Stimulated activated CD8-positive, alpha-beta memory T cell treated with anti-CD3 and anti-CD28 coated beads, Interleukin-12 subunit alpha, Interleukin-12 subunit beta, amount 100 ng/mL, for 1 hour (primary cell): ENCODE data around the gene XCR1.
"Not testable (repeated sequence)": the region's sequence is repeated elsewhere in the genome, so short reads cannot be mapped to it uniquely, and the experiment has no call there.

Experiments
- DNase-seq: peaks from one replicate; pipeline ENCODE4 v3.0.0-alpha.2; 2020; ENCODE audit warnings: low read depth

Gene XCR1

DNA sequence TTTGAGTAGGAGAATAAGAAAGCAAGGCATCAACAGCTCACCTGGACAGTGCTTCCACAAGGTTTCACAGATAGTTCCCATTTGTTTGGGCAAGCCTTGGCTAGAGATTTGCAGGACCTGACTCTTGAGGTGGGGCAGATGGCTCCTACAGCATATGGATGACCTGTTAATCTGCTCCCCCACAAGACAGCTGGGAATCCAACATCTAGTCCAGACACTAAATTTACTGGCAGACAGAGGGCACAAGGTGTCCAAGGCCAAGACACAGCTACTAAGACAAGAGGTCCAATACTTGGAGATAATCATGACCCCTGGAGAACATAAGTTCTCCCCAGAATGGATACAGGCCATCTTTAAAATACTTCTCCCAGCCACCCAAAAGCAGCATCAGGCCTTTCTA, 23.6 kb downstream of the XCR1 start:
- not testable (repeated sequence) for DNase-seq

GRCh38 chr3:46001178-46001577, 26.1 kb downstream of the XCR1 start:
- DNase-seq = no peak

DNA sequence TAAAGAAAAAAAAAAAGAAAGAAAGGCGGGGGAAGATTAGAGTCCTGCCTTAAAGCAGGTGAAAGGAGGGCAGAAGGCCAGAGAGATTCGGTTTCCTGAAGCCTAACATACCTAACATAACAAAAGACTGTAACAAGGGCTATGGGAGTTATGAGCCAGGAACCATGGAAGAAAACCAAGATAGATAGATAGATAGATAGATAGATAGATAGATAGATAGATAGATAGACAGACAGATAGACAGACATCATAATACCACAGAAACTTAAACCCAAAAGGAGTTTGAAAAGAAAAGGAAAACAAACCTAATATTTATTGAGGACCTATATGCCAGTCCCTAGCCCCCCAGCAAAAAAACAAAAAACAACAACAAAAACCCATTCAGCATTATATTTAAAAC, 29.3 kb downstream of the XCR1 start:
- no peak for DNase-seq

DNA sequence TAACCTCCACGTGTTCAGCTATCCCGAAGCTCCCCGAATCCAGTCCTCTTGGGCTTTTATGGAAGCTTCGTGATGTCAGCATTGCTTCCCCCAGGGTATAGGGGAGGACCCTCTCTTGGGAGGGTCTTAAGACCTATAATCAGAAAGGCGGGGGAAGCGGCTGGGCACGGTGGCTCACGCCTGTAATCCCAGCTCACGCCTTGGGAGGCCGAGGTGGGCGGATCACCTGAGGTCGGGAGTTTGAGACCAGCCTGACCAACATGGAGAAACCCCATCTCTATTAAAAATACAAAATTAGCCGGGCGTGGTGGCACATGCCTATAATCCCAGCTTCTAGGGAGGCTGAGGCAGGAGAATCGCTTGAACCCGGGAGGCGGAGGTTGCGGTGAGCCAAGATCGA, 29.8 kb downstream of the XCR1 start:
- DNase-seq = not testable (repeated sequence)

DNA sequence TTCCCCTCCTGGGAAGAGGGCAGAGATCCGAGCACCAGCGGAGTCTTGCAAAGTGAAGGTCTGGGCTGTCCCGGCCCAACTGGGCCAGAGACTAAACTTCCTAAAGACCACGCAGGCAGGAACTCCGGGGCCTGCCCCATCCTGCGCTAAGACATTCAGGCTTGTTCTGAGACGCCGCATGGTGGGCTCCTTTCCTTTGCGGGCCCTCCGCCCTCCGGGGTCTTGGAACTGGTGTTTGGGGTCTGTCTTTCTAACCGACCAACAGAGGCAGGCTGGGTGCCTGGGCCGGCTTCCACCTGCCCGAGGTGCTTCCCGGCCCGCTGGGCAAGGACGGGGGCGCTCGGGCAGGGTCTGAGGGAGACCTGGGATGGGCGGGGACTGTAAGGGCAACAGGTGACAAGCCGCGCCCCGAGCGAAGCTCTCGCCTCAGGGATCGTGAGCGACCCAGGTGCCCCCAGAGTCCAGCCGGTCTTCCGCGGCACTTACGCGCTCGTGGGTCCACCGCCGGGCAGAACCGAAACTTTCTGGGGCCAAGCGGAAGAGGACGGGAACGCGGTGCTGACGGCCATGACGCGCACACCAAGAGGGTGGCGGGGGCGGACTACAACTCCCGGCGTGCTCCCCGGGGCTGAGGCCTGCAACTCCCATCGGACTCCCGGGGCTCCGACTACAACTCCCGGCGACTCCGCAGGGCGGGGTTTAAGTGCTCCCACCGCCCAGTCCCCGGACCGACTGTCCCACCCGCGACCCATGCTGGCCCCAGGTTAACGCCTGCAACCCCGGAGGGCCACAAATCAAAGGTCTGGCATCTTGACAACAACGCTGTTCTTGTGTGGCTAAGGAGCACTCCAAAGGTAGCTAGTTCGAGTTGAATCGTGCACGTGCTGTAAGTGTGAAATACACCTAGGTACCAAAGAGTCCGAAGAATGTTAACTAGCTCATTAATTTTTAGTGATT, 31.8 kb downstream of the XCR1 start, which contains the start of gene FYCO1:
FYCO1 (minus strand) TSS at position 589 of the 957 bp plus-strand sequence. CDS start 10,914 bp downstream, outside the sequence.
- DNase-seq = peak; percentile 82

DNA sequence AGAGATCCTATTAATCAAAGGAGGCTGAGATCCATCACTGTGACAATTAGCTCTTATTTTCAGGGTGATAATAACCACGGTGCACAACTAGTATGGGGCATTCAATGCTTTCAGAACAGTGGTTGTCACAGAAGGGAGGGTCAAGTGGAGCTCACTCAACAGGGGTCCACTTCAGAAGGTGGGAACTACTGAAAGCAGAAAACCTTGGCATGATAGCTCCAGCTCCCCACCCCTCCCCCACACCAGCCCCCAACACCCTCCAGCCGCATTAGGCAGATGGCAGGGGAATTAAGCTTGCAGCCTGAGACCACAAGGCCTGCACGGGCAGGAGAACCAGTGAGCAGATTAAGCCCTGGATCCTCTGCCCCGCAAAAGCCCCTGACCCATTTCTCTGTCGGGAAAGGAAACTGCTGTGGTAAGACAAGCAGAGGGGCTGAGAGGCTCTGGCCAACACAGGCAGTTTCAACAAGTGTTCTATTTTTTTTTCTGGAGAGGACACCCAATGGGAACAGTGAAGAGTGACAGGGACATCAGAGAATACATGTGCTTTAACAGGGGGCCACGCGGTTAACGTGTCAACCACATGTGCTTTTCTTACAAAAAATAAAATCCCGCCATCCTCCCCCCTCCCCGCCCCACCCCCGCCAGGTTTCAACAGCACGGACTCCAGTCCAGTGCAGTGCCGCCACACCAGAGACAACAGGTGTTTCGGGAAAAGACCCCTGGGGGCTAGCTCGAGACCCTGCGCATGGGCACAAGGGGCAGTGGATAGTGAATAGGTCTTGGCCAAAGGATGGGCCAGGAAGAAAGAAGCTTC, 32.7 kb downstream of the XCR1 start:
- peak; percentile 28 for DNase-seq

DNA sequence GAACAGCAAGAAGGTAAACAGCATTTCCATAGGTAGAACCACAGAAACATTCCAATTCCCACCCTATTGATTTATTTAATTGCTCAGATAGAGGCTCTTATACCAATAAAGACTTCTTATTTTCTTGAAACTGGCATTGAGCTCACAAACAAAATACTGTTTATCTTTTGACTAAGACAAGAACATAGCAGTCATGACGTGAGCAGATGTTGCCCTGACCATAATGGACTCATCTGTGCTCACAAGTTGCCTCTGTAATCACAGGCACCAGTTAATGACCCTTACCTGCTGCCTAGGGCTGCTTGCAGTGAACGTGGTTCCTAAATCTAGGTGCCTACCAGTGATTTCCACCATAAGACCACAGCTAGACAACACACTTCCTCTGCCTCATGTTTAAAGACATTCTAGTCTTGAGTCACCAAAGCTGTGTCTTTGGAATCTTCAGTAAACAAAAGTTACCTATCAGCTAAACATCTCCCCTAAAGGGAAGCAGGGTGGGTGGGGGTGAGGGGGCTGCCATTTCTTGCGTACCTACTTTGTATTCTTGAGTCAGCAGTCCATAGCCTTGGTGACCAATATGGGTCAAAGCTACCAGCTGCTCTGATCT, 33.8 kb downstream of the XCR1 start:
- DNase-seq = no peak

DNA sequence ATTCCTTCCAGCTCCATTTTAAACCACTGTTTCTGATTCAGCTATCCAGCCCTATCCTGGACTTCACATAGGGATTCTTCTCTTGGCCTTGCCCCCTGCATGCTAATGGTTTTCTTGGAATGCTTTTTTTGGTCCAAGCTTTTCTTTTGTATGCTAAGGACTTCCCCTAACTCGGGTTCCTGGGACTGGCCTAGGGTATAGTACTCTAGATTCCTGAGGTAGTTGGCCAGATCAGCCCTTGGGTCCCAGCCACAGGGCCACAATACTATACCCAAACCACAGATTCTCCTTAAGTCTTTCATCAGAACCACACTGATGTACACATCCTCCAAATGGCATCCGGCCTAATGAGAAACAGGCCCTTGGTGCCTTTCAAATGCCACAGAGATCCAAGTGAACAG, 34.5 kb downstream of the XCR1 start:
- no peak for DNase-seq

- no peak for DNase-seq
Observed at GRCh38 chr3:45992133-45992729, 35.1 kb downstream of the XCR1 start.

- no peak for DNase-seq
Observed at GRCh38 chr3:45991341-45991740, 35.9 kb downstream of the XCR1 start.

DNA sequence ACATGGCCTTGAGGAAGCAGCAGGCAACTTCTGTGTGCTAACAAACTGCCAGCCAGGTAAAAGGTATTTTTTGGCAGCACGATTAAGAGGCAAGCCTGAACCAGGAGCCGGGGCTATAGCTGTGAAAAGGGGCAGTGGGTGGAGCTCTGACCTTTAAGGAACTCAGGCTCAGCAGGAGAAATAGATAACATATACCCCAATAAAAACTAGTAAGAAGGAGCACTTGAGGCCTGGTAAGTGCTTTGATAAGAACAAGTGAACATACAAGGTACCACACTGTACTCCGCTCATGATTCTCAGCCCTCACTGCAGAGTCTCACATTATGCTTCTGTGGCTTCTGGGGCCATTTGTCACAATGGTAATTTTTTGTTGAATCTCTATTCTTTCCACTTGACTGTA, 37.1 kb downstream of the XCR1 start:
- DNase-seq = no peak

DNA sequence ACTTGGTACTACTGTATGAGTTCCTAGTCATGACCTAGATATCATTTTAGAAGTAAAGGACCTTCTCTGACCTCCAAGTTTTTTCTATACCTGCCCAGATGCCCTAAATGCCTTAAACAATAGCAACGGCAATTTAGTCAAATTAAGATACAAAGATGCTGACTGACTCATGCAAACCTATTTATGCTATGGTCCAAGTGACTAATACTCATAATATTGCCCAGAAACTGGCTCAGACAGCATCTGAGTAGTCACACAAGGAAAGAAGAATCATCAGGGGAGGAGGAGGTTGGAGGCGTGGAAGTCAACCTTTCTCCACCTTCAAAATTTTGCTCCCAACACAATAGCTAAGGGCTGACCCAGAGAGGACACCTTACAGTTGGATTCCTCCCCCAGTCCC, 38.5 kb downstream of the XCR1 start:
- no peak for DNase-seq

DNA sequence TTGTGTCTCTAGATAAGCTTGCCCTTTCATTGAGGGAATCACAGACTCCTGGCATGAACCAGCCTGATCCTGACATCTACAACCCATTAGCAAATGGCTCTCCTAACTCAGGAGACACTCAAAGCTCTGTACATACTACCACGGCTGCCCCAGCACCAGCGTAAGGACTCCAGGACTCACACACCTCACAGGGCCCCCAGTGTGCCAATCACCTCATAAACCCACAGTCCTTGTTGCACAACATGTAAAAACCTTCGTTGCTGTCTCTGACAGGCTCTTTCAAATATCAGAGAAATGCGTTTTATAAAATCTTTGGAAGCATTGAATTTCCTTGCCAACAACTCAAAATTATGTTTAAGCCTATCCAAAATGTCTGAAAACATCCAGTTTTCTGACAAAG, 38.9 kb downstream of the XCR1 start:
- no peak for DNase-seq

GRCh38 chr3:45987368-45988291, 39.7 kb downstream of the XCR1 start:
- DNase-seq = no peak

DNA sequence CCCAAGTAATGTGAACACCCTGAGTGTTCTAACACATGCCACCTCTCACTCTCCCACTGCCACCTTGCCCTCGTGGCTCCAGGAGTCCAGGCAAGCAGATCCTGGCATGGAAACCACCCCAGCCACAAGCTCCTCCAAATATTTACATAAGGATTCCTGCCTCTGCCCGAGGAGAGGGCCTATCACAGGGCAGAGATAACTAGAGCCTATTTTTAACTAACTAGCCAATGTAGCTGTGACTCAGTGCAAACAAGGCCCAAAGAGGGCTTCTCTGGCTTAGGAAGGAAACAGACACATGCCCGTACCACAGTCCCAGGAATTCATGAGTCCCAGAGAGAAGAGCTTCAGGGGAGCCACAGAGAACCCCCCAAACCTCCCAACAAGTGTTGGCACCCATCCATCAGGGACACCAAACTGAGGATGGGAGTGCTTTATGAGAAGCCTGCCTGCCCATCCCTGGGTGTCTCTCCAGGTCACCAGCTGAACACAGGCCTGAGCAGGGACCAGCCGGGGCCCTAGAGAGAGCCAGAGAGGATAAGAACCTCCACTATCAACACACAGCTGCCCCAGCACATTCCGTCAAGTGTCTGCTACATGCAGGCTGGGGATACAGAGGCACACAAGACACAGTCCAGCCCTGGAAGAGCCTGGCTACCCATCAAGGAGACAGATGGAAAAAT, 40.8 kb downstream of the XCR1 start:
- no peak for DNase-seq

DNA sequence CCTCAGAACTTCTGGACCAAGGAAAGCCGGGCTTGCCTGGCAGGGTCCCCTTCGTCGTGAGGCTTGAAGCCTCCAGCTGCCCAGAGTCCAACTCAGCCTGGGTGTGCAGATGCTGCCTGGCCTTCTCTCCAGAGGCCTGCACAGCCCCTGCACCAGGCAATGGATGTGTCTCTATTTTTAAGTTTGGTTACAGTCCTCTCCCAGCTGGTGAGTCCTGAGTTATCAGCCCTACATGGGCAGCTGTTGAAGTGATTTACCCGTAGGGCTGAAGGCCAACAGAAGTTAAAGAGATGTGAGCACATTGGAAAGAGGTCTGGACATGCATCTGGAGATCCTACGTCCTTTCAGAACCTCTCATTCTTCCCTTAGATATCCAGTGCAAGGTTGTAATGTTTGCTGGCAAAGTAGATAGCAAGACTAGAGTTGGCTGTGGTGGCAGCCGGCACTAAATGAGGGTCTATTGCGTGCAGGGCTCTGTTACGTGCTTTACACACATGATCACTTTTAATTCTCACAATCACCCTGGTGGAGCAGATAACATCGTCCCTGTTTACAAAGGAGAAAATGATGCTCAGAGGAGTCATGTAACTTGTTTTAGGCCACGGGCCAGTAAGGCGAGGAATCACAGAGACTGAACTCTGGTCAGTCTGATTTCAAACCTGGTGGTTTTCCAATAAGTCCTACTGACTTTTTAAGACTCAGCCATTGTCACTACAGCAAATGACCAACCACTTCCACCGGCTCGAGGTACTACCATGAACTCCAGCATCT, 41.6 kb downstream of the XCR1 start:
- no peak for DNase-seq

- DNase-seq = no peak
Observed at GRCh38 chr3:45984331-45985312, 42.7 kb downstream of the XCR1 start.

DNA sequence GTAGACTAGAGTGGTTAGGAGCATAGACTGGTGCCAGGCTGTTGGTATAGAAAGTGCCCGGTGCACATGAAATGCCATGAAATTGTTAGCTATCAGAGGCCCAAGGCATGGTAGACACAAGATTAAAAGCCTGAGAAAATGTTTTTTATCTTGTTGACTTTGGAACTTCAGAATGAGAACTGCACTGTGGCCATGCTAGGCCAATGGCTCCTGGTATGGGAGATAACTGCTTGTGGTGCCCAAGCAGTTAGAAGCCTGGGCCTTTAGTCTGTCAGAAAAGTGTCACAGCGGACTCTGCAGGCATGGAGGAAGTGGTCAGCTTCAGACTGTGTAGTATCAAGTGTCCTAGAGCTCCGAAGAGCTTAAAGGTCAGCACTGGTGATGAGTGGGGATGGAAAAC, 43.5 kb downstream of the XCR1 start:
- no peak for DNase-seq
